ENCODE results near the gene LIX1L. TPM values are rescaled to one million over a fixed set of nuclear protein-coding genes. Genes with fewer than 3 reads are reported as not detected.

The LIX1L gene
- total RNA-seq, 1 experiment from 2014 or later: 35.6 TPM

DNA sequence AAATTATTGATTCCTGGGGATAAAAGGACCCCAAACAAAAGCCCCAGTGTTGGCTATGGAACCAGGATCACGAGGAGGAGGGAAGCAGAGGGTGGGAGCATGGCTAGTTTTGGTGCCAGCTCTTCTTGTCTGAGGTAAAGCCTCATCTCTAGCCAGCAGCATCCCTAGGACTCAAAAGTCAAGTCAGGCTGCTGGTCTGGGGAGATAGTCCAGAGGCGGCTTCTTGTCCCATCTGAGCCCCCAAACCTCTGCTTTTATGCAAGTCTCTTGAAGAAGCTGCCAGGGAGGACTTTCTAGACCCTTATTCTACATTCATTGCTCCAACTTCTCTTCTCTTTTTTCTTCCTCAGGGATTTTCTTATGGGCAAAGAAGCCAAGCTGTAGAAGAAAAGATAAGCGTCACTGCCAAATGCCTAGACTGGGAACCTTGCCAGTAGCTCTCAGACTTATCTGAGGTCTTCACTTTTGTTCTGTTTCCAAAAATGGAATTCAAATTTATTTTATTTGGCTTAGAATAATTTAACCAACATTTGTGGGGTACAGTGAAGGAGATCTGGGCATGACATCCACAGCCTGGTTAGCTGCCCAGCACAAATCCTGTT, 65.2 kb downstream of the LIX1L start:
- no peaks in the 10 kb centered on the region for H3K9me3 ChIP-seq (replicated peaks)
- H3K36me3 ChIP-seq: no peaks in the 10 kb centered on the region
- H3K27me3 ChIP-seq: no peaks in the 10 kb centered on the region
- H3K27ac ChIP-seq: peak overlapping the region; percentile 77
- no peak for DNase-seq
- peak overlapping the region; percentile 14 for H3K4me3 ChIP-seq
- H3K4me1 ChIP-seq: peaks cover 22% of the 10 kb centered on the region

DNA sequence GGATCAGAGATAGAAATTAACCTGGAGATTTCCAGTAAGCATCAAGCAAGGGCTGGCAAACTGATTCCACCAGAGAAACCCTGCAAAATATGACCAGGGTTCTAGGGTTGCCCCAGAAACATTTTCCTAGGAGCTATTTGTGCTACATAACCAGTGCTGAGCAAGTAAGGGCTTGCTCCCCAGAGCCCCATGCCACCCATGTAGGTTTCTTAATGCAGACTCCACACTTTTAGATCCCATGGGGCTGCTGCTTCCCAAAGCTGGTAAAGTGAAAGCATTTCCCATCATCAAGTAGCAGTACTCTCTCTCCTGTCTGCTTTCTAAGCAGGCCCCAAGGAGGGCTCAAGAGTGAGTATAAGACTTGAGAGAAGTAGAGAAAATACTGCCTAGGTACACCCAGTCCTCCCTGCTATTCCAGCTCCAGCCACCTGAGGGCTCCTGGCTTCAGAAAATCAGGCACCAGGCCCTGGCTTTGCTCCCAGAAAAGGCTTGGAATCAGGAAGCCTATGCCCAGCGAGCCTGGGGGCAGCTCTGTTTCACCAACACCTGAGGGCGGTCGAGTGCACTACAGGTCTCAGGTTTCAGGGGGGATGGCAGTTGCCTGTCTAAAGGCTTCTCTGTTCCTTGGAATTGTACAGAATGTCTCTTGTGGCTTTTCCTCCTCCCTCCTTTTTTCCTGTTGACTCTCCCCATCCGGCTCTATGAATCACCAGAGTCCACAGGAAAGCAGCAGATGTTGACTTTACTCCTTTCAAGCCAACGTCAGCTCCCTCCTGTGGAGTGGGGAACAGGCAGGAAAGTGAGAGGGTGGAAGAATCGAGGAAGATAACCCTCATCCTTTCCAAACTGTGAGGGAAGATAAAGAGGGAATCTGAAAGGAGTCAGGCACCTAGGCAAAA, 66.0 kb downstream of the LIX1L start:
- Histone ChIP-seq H3K9me3 (replicated peaks) (no peaks in the 10 kb centered on the region), H3K27ac (peak overlapping the region; percentile 77), H3K27me3 (no peaks in the 10 kb centered on the region), H3K4me1 (peaks cover 22% of the 10 kb centered on the region), H3K4me3 (peak overlapping the region; percentile 14), H3K36me3 (no peaks in the 10 kb centered on the region)
- peak; percentile 97 to 98 for DNase-seq

DNA sequence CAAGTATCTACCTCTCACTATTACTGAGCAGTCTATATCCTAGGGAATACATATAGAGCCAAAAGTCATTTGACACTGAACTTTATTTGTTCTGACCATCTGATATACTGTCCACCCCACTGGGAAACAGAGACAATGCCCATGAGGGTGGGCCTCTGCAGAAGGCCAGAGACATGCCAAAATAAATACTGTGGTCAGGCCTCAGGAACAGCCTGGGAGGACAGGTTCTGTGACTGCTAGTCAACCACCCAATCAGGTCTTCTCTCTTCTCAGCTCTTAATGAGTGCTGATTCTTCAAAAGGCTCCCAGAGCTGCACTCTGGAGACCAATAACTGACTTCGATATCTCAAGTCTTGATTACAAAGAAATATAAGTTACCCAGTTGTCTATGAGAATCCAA, 66.7 kb downstream of the LIX1L start:
- Histone ChIP-seq H3K36me3 (no peaks in the 10 kb centered on the region), H3K27me3 (no peaks in the 10 kb centered on the region), H3K9me3 (replicated peaks) (no peaks in the 10 kb centered on the region), H3K4me3 (no peak overlapping the region), H3K4me1 (peaks cover 22% of the 10 kb centered on the region), H3K27ac (no peak overlapping the region; the same call in 1 of the 2 replicates)
- DNase-seq: peak; percentile 57 to 73

DNA sequence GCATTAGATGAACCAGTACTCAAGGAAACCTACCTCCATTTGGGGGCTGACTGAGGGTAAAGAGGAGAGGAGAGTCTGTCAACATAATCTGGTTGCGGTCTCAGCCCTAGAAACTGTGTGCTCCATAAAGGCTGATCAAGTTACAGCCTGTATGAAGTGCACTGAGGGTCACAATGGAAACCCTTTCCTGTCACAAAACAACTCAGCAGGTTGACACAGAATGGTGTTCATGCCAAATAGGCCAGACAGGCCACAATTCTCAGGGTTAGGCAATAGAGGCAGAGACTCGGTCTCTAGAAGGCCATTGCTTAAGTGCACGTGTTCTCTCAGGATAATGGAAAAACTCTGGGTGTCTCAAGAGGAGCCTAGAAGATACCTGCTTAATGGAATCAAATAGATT, 68.1 kb downstream of the LIX1L start:
- H3K27me3 ChIP-seq: no peaks in the 10 kb centered on the region
- H3K4me1 ChIP-seq: peaks cover 22% of the 10 kb centered on the region
- H3K27ac ChIP-seq: no peak overlapping the region
- peak in 1 of 2 experiments; percentile 23 for DNase-seq
- no peak overlapping the region for H3K4me3 ChIP-seq
- H3K9me3 ChIP-seq (replicated peaks): no peaks in the 10 kb centered on the region
- no peaks in the 10 kb centered on the region for H3K36me3 ChIP-seq

DNA sequence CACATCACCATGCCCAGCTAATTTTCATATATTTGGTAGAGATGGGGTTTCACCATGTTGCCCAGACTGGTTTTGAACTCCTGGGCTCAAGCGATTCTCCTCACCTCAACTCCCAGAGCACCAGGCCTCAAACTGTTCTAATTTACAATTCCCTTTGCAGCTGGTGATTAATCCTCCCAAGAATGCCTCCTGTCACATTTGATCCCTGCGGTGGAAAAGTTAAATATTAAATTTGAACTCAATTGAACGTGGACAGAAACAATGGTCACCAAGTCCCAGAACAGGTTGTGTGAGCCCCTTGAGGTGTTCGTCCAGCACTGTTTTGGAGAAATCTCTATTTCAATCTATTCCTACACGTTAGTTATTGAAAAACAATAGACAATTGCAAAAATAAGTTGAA, 70.2 kb downstream of the LIX1L start:
- H3K36me3 ChIP-seq: no peaks in the 10 kb centered on the region
- no peaks in the 10 kb centered on the region for H3K9me3 ChIP-seq (replicated peaks)
- no peaks in the 10 kb centered on the region for H3K27me3 ChIP-seq
- peaks cover 16% of the 10 kb centered on the region for H3K4me1 ChIP-seq
- DNase-seq: no peak
- no peak overlapping the region for H3K4me3 ChIP-seq
- no peak overlapping the region for H3K27ac ChIP-seq

DNA sequence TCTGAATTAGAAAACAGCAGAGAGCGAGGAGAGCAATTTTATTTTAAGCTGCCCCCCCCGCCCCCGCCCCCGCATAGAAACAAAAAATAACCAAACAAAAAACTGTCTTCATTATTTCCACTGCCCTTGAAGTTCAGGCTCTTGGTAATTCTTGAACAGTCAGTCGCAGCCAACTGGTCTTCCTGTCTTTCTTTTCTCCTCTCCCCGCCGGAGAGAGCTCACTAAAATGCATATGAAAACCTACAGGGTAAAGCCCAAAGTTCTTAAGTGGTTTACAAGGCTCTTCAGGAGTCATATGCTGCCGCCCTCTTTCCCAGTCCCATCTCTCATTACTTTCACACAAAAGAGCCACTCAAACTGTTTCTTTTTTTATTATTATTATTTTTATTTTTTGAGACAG, 71.0 kb downstream of the LIX1L start:
- Histone ChIP-seq H3K36me3 (no peaks in the 10 kb centered on the region), H3K4me1 (peaks cover 12% of the 10 kb centered on the region; the same call in 1 of the 2 replicates), H3K27ac (no peak overlapping the region), H3K27me3 (no peaks in the 10 kb centered on the region), H3K9me3 (replicated peaks) (no peaks in the 10 kb centered on the region), H3K4me3 (no peak overlapping the region)
- no peak for DNase-seq

DNA sequence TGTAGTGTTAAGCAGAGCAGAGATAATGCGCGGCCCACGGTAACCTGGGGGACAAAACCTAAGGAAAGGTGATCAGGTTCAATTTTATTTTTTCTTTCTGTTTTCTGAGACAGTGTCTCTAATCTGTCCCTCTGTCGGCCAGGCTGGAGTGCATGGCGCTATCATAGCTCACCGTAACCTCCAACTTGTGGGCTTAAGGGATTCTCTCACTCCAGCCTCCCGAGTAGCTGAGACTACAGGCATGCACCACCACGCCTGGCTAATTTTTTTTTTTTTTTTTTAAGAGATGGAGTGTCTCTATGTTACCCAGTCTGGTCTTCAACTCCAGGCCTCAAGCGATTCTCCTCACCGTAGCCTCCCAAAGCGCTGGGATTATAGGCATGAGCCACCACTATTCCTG, 71.4 kb downstream of the LIX1L start:
- no peaks in the 10 kb centered on the region for H3K36me3 ChIP-seq
- H3K9me3 ChIP-seq (replicated peaks): no peaks in the 10 kb centered on the region
- no peak overlapping the region for H3K27ac ChIP-seq
- DNase-seq: no peak
- no peaks in the 10 kb centered on the region for H3K27me3 ChIP-seq
- peaks cover 9% of the 10 kb centered on the region; the same call in 1 of the 2 replicates for H3K4me1 ChIP-seq
- H3K4me3 ChIP-seq: peak overlapping the region; percentile 75

DNA sequence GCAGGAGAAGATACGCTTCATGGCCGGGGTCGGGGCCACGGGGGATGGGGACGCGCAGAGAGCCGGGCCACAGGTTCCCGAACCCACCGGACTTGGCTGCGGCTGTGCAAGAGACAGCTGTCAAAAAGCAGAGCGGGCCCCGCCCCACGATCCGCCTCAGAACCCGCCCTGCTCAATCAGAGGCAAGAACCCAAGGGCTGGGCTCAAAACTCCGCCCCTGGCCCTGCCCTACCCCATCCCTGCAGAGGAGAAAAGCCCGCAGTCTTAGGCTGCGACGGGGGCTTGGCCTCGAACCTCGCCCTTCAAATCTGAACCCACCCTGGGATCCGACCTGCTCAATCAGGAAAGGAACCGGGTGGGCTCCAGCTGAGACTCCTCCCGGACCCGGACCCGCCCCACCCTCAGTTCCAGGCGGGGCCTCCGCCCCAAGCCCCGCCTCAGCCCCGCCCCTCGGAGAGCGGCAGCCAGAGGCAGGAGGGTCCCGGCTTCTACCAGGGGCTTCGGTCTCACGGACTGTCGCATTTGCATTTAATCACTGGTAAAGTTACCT, 72.0 kb downstream of the LIX1L start, which contains the start of gene ANKRD35:
Gene ANKRD35, minus strand, starts transcription at position 129 of the 550 bp plus-strand sequence. Its CDS starts 108 bp downstream, at position 21.
- H3K27ac ChIP-seq: no peak within 1 kb of the TSS
- H3K36me3 ChIP-seq: no peaks in the 10 kb centered on the region
- H3K9me3 ChIP-seq (replicated peaks): no peaks in the 10 kb centered on the region
- peak; percentile 75 to 79 for DNase-seq
- no peaks in the 10 kb centered on the region for H3K27me3 ChIP-seq
- H3K4me3 ChIP-seq: peak within 1 kb of the TSS; percentile 75
- peaks cover 3% of the 10 kb centered on the region; the same call in 1 of the 2 replicates for H3K4me1 ChIP-seq

DNA sequence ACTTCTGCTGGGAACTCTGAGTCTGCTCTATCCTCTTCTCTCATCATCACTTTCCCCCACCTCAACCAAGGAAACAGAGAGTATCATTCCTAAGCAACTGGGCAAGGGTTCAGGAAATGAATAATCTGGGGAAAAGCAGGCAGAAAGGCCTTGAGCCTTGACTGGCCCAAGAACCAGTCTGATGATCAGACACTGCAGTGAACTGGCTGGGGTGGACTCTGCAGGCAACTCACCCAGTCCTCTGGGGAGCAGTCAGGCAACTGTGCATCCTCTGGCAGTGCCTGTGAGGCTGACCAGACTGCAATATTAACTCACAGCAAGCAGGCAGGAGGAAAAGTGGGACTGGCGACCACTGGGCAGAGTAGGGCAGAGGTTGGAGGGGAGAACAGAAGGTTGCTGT, 73.1 kb downstream of the LIX1L start:
- no peak overlapping the region for H3K27ac ChIP-seq
- H3K36me3 ChIP-seq: no peaks in the 10 kb centered on the region
- no peaks in the 10 kb centered on the region for H3K9me3 ChIP-seq (replicated peaks)
- DNase-seq: no peak
- H3K4me3 ChIP-seq: no peak overlapping the region
- H3K4me1 ChIP-seq: no peaks in the 10 kb centered on the region; the same call in 1 of the 2 replicates
- H3K27me3 ChIP-seq: no peaks in the 10 kb centered on the region

Other genes with a start within 250 kb of the LIX1L start
- gene CD160, start 238.5 kb downstream of the LIX1L start, total RNA-seq (2014; rRNA removed; shearing (Covaris generic)): not detected in 2 replicates
- gene RNF115, start 133.9 kb downstream of the LIX1L start, total RNA-seq (2014; rRNA removed; shearing (Covaris generic)): 9.0 and 10.0 TPM in 2 replicates
- gene POLR3C, start 133.8 kb downstream of the LIX1L start, total RNA-seq (2014; rRNA removed; shearing (Covaris generic)): 27.4 and 28.5 TPM in 2 replicates
- 1.1 and 1.2 TPM in 2 replicates for gene NUDT17, start 112.4 kb downstream of the LIX1L start, total RNA-seq (2014; rRNA removed; shearing (Covaris generic))
- 18.8 and 19.7 TPM in 2 replicates for gene PIAS3, start 98.9 kb downstream of the LIX1L start, total RNA-seq (2014; rRNA removed; shearing (Covaris generic))
- gene ANKRD35, start 72.2 kb downstream of the LIX1L start, total RNA-seq (2014; rRNA removed; shearing (Covaris generic)): not detected in 2 replicates
- 0.15 and 0.16 TPM in 2 replicates for gene ITGA10, start 48.0 kb downstream of the LIX1L start, total RNA-seq (2014; rRNA removed; shearing (Covaris generic))
- gene PEX11B, start 39.3 kb downstream of the LIX1L start, total RNA-seq (2014; rRNA removed; shearing (Covaris generic)): 19.5 and 21.2 TPM in 2 replicates
- 232 and 246 TPM in 2 replicates for gene RBM8A, start 30.5 kb downstream of the LIX1L start, total RNA-seq (2014; rRNA removed; shearing (Covaris generic))
- gene ANKRD34A, start 6.6 kb upstream of the LIX1L start, total RNA-seq (2014; rRNA removed; shearing (Covaris generic)): 0.69 and 0.84 TPM in 2 replicates
- gene POLR3GL, start 6.7 kb upstream of the LIX1L start, total RNA-seq (2014; rRNA removed; shearing (Covaris generic)): 16.7 and 18.4 TPM in 2 replicates
- gene TXNIP, start 38.6 kb upstream of the LIX1L start, total RNA-seq (2014; rRNA removed; shearing (Covaris generic)): 161 and 177 TPM in 2 replicates
- 0.10 TPM in 2 replicates for gene HJV, start 63.7 kb upstream of the LIX1L start, total RNA-seq (2014; rRNA removed; shearing (Covaris generic))
- 0.71 and 0.83 TPM in 2 replicates for gene NBPF10, start 186.8 kb upstream of the LIX1L start, total RNA-seq (2014; rRNA removed; shearing (Covaris generic))

Data from SJCRH30 (cell line).